Fibroblast of skin of left quadriceps (primary cell): ENCODE data around the gene GOSR2.
"Not testable (repeated sequence)": the region's sequence is repeated elsewhere in the genome, so short reads cannot be mapped to it uniquely, and the experiment has no call there.

ENCODE experiments used
- DNase-seq, 2 experiments: peaks; one replicate each; pipeline ENCODE4 v3.0.0-alpha.2; 2013; ENCODE audit warnings: low read depth in 2 of 2

The GOSR2 gene

GRCh38 chr17:46894024-46894423 is 28.9 kb upstream of the GOSR2 start:
- no peak for DNase-seq

GRCh38 chr17:46894476-46895151 is 28.3 kb upstream of the GOSR2 start:
- DNase-seq = no peak

- no peak for DNase-seq
Observed at GRCh38 chr17:46895171-46895570, 27.8 kb upstream of the GOSR2 start.

GRCh38 chr17:46896991-46897390 is 26.0 kb upstream of the GOSR2 start:
- no peak for DNase-seq

- DNase-seq = no peak
Observed at GRCh38 chr17:46898364-46898763, 24.6 kb upstream of the GOSR2 start.

- DNase-seq = no peak
Observed at GRCh38 chr17:46898860-46899259, 24.1 kb upstream of the GOSR2 start.

- no peak for DNase-seq
Observed at GRCh38 chr17:46901291-46901690, 21.7 kb upstream of the GOSR2 start.

GRCh38 chr17:46903762-46904672 is 18.9 kb upstream of the GOSR2 start:
- no peak for DNase-seq

- no peak for DNase-seq
Observed at GRCh38 chr17:46908068-46908737, 14.8 kb upstream of the GOSR2 start.

- DNase-seq = no peak
Observed at GRCh38 chr17:46910179-46910927, 12.6 kb upstream of the GOSR2 start.

GRCh38 chr17:46911311-46911710 is 11.6 kb upstream of the GOSR2 start:
- DNase-seq = no peak

- no peak for DNase-seq
Observed at GRCh38 chr17:46915596-46915995, 7.4 kb upstream of the GOSR2 start.

GRCh38 chr17:46916211-46916610 is 6.7 kb upstream of the GOSR2 start:
- no peak for DNase-seq

GRCh38 chr17:46916623-46917022 is 6.3 kb upstream of the GOSR2 start:
- no peak for DNase-seq

GRCh38 chr17:46917041-46917440 is 5.9 kb upstream of the GOSR2 start:
- DNase-seq = no peak

- no peak for DNase-seq
Observed at GRCh38 chr17:46917516-46917915, 5.4 kb upstream of the GOSR2 start.

GRCh38 chr17:46921962-46922361 is 998 bp upstream of the GOSR2 start:
- DNase-seq = not testable (repeated sequence)

GRCh38 chr17:46922487-46922803 is 515 bp upstream of the GOSR2 start:
- DNase-seq = no peak

GRCh38 chr17:46925185-46925868 is 2.4 kb downstream of the GOSR2 start:
- no peak for DNase-seq

- no peak for DNase-seq
Observed at GRCh38 chr17:46928467-46929261, 5.7 kb downstream of the GOSR2 start.

- DNase-seq = no peak
Observed at GRCh38 chr17:46929413-46929812, 6.5 kb downstream of the GOSR2 start.
